Measurements from ENCODE around the gene KRT76.

Gene KRT76

DNA sequence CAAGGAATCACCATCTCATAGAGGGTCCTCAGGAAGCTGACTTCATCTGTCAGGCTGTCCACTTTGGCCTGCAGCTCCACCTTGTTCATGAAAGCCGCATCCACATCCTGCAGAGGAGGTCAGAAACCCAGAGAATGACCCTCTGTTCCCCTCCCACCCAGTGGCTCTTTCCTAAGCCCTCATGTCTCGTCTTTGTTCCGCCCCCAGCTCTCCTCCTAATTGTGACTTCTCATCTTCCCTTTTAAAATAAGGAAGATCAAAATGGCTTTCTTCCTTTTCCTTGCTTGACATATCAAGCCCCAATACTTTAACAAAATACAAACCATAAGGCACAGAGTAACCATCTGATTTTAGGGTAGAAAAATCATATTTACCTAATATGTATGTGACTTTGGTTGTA lies 4.4 kb downstream of the KRT76 start:
- no peak for TF ChIP-seq TAF1 (IDR thresholded peaks at IDR 0.05; ENCODE audit: low read depth)
- TF ChIP-seq YY1 (IDR thresholded peaks at IDR 0.05; ENCODE audit: low read depth): no peak
- TF ChIP-seq, protein P1, sequence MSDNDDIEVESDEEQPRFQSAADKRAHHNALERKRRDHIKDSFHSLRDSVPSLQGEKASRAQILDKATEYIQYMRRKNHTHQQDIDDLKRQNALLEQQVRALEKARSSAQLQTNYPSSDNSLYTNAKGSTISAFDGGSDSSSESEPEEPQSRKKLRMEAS (IDR thresholded peaks at IDR 0.05): no peak
- TF ChIP-seq, protein P2, sequence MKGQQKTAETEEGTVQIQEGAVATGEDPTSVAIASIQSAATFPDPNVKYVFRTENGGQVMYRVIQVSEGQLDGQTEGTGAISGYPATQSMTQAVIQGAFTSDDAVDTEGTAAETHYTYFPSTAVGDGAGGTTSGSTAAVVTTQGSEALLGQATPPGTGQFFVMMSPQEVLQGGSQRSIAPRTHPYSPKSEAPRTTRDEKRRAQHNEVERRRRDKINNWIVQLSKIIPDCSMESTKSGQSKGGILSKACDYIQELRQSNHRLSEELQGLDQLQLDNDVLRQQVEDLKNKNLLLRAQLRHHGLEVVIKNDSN (IDR thresholded peaks at IDR 0.05): no peak
- no peak for TF ChIP-seq CEBPB (IDR thresholded peaks at IDR 0.05)
- TF ChIP-seq CREB1 (IDR thresholded peaks at IDR 0.05; ENCODE audit: low read depth): no peak
- TF ChIP-seq RAD21 (IDR thresholded peaks at IDR 0.05; ENCODE audit: low read depth): no peak
- TF ChIP-seq, protein P3, sequence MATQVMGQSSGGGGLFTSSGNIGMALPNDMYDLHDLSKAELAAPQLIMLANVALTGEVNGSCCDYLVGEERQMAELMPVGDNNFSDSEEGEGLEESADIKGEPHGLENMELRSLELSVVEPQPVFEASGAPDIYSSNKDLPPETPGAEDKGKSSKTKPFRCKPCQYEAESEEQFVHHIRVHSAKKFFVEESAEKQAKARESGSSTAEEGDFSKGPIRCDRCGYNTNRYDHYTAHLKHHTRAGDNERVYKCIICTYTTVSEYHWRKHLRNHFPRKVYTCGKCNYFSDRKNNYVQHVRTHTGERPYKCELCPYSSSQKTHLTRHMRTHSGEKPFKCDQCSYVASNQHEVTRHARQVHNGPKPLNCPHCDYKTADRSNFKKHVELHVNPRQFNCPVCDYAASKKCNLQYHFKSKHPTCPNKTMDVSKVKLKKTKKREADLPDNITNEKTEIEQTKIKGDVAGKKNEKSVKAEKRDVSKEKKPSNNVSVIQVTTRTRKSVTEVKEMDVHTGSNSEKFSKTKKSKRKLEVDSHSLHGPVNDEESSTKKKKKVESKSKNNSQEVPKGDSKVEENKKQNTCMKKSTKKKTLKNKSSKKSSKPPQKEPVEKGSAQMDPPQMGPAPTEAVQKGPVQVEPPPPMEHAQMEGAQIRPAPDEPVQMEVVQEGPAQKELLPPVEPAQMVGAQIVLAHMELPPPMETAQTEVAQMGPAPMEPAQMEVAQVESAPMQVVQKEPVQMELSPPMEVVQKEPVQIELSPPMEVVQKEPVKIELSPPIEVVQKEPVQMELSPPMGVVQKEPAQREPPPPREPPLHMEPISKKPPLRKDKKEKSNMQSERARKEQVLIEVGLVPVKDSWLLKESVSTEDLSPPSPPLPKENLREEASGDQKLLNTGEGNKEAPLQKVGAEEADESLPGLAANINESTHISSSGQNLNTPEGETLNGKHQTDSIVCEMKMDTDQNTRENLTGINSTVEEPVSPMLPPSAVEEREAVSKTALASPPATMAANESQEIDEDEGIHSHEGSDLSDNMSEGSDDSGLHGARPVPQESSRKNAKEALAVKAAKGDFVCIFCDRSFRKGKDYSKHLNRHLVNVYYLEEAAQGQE (IDR thresholded peaks at IDR 0.05; ENCODE audit: low read depth): no peak
- TF ChIP-seq TCF12 (IDR thresholded peaks at IDR 0.05; ENCODE audit: low read depth): no peak
- no peak for TF ChIP-seq ZBTB7A (IDR thresholded peaks at IDR 0.05; ENCODE audit: low read depth)
- TF ChIP-seq FOXM1 (IDR thresholded peaks at IDR 0.05; ENCODE audit: borderline replicate concordance, low read depth): no peak
- TF ChIP-seq EGR1 (IDR thresholded peaks at IDR 0.05): no peak
- no peak for TF ChIP-seq EP300 (IDR thresholded peaks at IDR 0.05; ENCODE audit: borderline replicate concordance)
- TF ChIP-seq TEAD4 (IDR thresholded peaks at IDR 0.05): no peak
- no peak for TF ChIP-seq NFIC (IDR thresholded peaks at IDR 0.05)

DNA sequence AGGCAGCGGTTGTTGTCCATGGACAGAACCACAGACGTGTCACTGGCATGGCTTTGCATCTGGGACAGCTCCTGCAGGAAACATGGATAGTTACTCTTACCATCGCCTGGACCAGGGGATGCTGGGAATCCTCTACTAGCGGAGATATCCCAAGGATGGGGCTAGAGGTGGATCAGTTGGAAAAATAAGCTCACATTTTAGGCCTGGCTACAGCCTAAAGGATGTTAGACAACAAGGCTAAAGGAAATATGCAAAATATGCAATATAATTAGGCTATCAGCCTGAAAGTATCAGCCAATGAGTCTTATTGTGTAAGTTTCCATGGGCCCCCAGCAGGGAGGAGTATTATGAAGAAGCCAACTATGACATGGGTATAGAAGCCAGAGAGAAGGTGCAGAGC lies 5.0 kb downstream of the KRT76 start:
- TF ChIP-seq EGR1 (IDR thresholded peaks at IDR 0.05) (no peak), RAD21 (IDR thresholded peaks at IDR 0.05; ENCODE audit: low read depth) (no peak), EP300 (IDR thresholded peaks at IDR 0.05; ENCODE audit: borderline replicate concordance) (no peak), TCF12 (IDR thresholded peaks at IDR 0.05; ENCODE audit: low read depth) (no peak), TEAD4 (IDR thresholded peaks at IDR 0.05) (no peak), FOXM1 (IDR thresholded peaks at IDR 0.05; ENCODE audit: borderline replicate concordance, low read depth) (no peak), YY1 (IDR thresholded peaks at IDR 0.05; ENCODE audit: low read depth) (no peak), CEBPB (IDR thresholded peaks at IDR 0.05) (no peak), ZBTB7A (IDR thresholded peaks at IDR 0.05; ENCODE audit: low read depth) (no peak), TAF1 (IDR thresholded peaks at IDR 0.05; ENCODE audit: low read depth) (no peak), CREB1 (IDR thresholded peaks at IDR 0.05; ENCODE audit: low read depth) (no peak), NFIC (IDR thresholded peaks at IDR 0.05) (no peak)
- TF ChIP-seq, protein P1 (IDR thresholded peaks at IDR 0.05): no peak
- TF ChIP-seq, protein P2 (IDR thresholded peaks at IDR 0.05): no peak
- TF ChIP-seq, protein P3 (IDR thresholded peaks at IDR 0.05; ENCODE audit: low read depth): no peak

DNA sequence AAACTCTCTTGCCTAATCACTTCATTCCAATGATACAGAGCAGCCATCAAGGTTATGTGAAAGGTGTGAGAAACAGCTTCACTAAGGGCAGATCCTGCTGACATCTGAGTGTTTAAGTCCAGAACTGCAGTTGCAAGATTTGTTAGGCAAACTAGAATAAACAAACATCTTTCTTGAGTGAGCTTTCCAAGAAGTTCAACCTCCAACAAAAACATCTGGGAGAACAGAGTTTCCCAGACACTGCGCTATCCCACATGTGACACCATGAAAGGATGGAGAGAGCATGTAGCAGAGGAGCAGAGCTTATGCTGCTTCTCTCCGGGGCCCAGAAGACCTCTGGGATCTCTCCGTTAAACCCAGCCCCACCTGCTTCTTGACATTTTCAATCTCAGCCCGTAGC lies 5.6 kb downstream of the KRT76 start:
- TF ChIP-seq NFIC (IDR thresholded peaks at IDR 0.05): no peak
- TF ChIP-seq, protein P3 (IDR thresholded peaks at IDR 0.05; ENCODE audit: low read depth): no peak
- TF ChIP-seq, protein P1 (IDR thresholded peaks at IDR 0.05): no peak
- no peak for TF ChIP-seq EP300 (IDR thresholded peaks at IDR 0.05; ENCODE audit: borderline replicate concordance)
- no peak for TF ChIP-seq FOXM1 (IDR thresholded peaks at IDR 0.05; ENCODE audit: borderline replicate concordance, low read depth)
- TF ChIP-seq RAD21 (IDR thresholded peaks at IDR 0.05; ENCODE audit: low read depth): no peak
- no peak for TF ChIP-seq TCF12 (IDR thresholded peaks at IDR 0.05; ENCODE audit: low read depth)
- no peak for TF ChIP-seq TEAD4 (IDR thresholded peaks at IDR 0.05)
- no peak for TF ChIP-seq YY1 (IDR thresholded peaks at IDR 0.05; ENCODE audit: low read depth)
- TF ChIP-seq, protein P2 (IDR thresholded peaks at IDR 0.05): no peak
- TF ChIP-seq TAF1 (IDR thresholded peaks at IDR 0.05; ENCODE audit: low read depth): no peak
- TF ChIP-seq EGR1 (IDR thresholded peaks at IDR 0.05): no peak
- no peak for TF ChIP-seq ZBTB7A (IDR thresholded peaks at IDR 0.05; ENCODE audit: low read depth)
- no peak for TF ChIP-seq CREB1 (IDR thresholded peaks at IDR 0.05; ENCODE audit: low read depth)
- TF ChIP-seq CEBPB (IDR thresholded peaks at IDR 0.05): no peak
